ENCODE measurements around the gene CEP78.

The CEP78 gene

GRCh38 chr9:78296893-78297671 lies 61.2 kb downstream of the CEP78 start, which contains the start of gene PSAT1:
TSS of gene PSAT1 (plus strand) at chr9:78297125. CDS start at chr9:78297211, 86 bp downstream.
- Mint-ChIP-seq H3K4me1 (ENCODE audit: low read depth) (peaks cover 51% of the 10 kb centered on the region), H3K27me3 (ENCODE audit: low read depth) (no peaks in the 10 kb centered on the region), H3K36me3 (ENCODE audit: low read depth) (peaks cover 23% of the 10 kb centered on the region)

GRCh38 chr9:78297672-78297961 lies 61.7 kb downstream of the CEP78 start:
- peak overlapping the region; percentile 88 for H3K4me3 Mint-ChIP-seq
- DNase-seq (ENCODE audit: low spot score): no peak
- H3K36me3 Mint-ChIP-seq (ENCODE audit: low read depth): peaks cover 26% of the 10 kb centered on the region

More at GRCh38 chr9:78296893-78297671, 61.2 kb downstream of the CEP78 start, which contains the start of gene PSAT1:
- peak; percentile 94 for DNase-seq (ENCODE audit: low spot score)
- peak within 1 kb of the TSS; percentile 88 for H3K4me3 Mint-ChIP-seq
- H3K27ac Mint-ChIP-seq: peak within 1 kb of the TSS; percentile 90
- no peaks in the 10 kb centered on the region for H3K9me3 Mint-ChIP-seq

GRCh38 chr9:78298046-78298765 lies 62.3 kb downstream of the CEP78 start:
- peaks cover 27% of the 10 kb centered on the region for H3K36me3 Mint-ChIP-seq (ENCODE audit: low read depth)
- no peaks in the 10 kb centered on the region for H3K27me3 Mint-ChIP-seq (ENCODE audit: low read depth)
- DNase-seq (ENCODE audit: low spot score): no peak
- H3K9me3 Mint-ChIP-seq: no peaks in the 10 kb centered on the region
- peaks cover 43% of the 10 kb centered on the region for H3K4me1 Mint-ChIP-seq (ENCODE audit: low read depth)
- H3K27ac Mint-ChIP-seq: peak overlapping the region; percentile 81
- H3K4me3 Mint-ChIP-seq: peak overlapping the region; percentile 88

More at GRCh38 chr9:78297672-78297961, 61.7 kb downstream of the CEP78 start:
- no peaks in the 10 kb centered on the region for H3K27me3 Mint-ChIP-seq (ENCODE audit: low read depth)
- no peaks in the 10 kb centered on the region for H3K9me3 Mint-ChIP-seq
- H3K27ac Mint-ChIP-seq: peak overlapping the region; percentile 81
- H3K4me1 Mint-ChIP-seq (ENCODE audit: low read depth): peaks cover 49% of the 10 kb centered on the region

- no peak for DNase-seq (ENCODE audit: low spot score)
- H3K9me3 Mint-ChIP-seq: no peaks in the 10 kb centered on the region
- H3K36me3 Mint-ChIP-seq (ENCODE audit: low read depth): peaks cover 43% of the 10 kb centered on the region
- H3K27me3 Mint-ChIP-seq (ENCODE audit: low read depth): no peaks in the 10 kb centered on the region
- H3K27ac Mint-ChIP-seq: no peak overlapping the region
- peaks cover 47% of the 10 kb centered on the region for H3K4me1 Mint-ChIP-seq (ENCODE audit: low read depth)
- H3K4me3 Mint-ChIP-seq: no peak overlapping the region
These were observed 64.3 kb downstream of the CEP78 start for GRCh38 chr9:78300209-78300608.

DNA sequence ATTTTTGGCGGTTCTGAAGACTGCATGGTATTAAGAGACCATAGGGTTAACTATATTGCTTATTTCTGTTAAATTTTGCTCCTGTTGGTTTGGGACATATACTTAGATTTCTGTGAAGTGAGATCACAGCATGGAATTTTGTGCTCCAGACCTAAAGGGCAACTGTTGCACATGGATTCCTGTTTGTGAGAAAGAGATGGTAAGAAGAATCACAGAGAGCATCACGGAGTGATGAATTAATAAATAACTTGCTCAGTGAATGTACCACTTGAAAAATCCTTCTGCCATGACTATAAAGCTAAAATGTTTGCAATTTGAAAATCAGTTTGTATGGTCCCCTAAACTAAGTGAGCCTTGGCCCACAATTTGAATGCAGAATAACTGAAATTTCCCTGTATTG lies 65.6 kb downstream of the CEP78 start:
- DNase-seq (ENCODE audit: low spot score): no peak
- no peaks in the 10 kb centered on the region for H3K9me3 Mint-ChIP-seq
- H3K4me3 Mint-ChIP-seq: no peak overlapping the region
- H3K36me3 Mint-ChIP-seq (ENCODE audit: low read depth): peaks cover 56% of the 10 kb centered on the region
- H3K27me3 Mint-ChIP-seq (ENCODE audit: low read depth): no peaks in the 10 kb centered on the region
- no peak overlapping the region for H3K27ac Mint-ChIP-seq
- peaks cover 38% of the 10 kb centered on the region for H3K4me1 Mint-ChIP-seq (ENCODE audit: low read depth)

GRCh38 chr9:78303377-78304062 lies 67.6 kb downstream of the CEP78 start:
- H3K4me1 Mint-ChIP-seq (ENCODE audit: low read depth): peaks cover 29% of the 10 kb centered on the region
- DNase-seq (ENCODE audit: low spot score): no peak
- no peaks in the 10 kb centered on the region for H3K27me3 Mint-ChIP-seq (ENCODE audit: low read depth)
- peaks cover 71% of the 10 kb centered on the region for H3K36me3 Mint-ChIP-seq (ENCODE audit: low read depth)
- no peak overlapping the region for H3K27ac Mint-ChIP-seq
- H3K9me3 Mint-ChIP-seq: no peaks in the 10 kb centered on the region
- H3K4me3 Mint-ChIP-seq: no peak overlapping the region

GRCh38 chr9:78304357-78304756 lies 68.5 kb downstream of the CEP78 start:
- peaks cover 23% of the 10 kb centered on the region for H3K4me1 Mint-ChIP-seq (ENCODE audit: low read depth)
- peaks cover 72% of the 10 kb centered on the region for H3K36me3 Mint-ChIP-seq (ENCODE audit: low read depth)
- no peak overlapping the region for H3K27ac Mint-ChIP-seq
- no peak overlapping the region for H3K4me3 Mint-ChIP-seq
- no peaks in the 10 kb centered on the region for H3K9me3 Mint-ChIP-seq
- no peaks in the 10 kb centered on the region for H3K27me3 Mint-ChIP-seq (ENCODE audit: low read depth)
- no peak for DNase-seq (ENCODE audit: low spot score)

- DNase-seq (ENCODE audit: low spot score): no peak
- Mint-ChIP-seq H3K4me1 (ENCODE audit: low read depth) (peaks cover 18% of the 10 kb centered on the region), H3K27me3 (ENCODE audit: low read depth) (no peaks in the 10 kb centered on the region), H3K27ac (no peak overlapping the region), H3K9me3 (no peaks in the 10 kb centered on the region), H3K4me3 (no peak overlapping the region), H3K36me3 (ENCODE audit: low read depth) (peaks cover 73% of the 10 kb centered on the region)
These were observed 70.6 kb downstream of the CEP78 start for GRCh38 chr9:78306222-78307076.

- Mint-ChIP-seq H3K27me3 (ENCODE audit: low read depth) (no peaks in the 10 kb centered on the region), H3K27ac (no peak overlapping the region), H3K36me3 (ENCODE audit: low read depth) (peaks cover 70% of the 10 kb centered on the region), H3K4me3 (no peak overlapping the region), H3K9me3 (no peaks in the 10 kb centered on the region), H3K4me1 (ENCODE audit: low read depth) (peaks cover 13% of the 10 kb centered on the region)
- no peak for DNase-seq (ENCODE audit: low spot score)
These were observed 71.5 kb downstream of the CEP78 start for GRCh38 chr9:78307360-78307759.

- peaks cover 7% of the 10 kb centered on the region for H3K4me1 Mint-ChIP-seq (ENCODE audit: low read depth)
- H3K27me3 Mint-ChIP-seq (ENCODE audit: low read depth): no peaks in the 10 kb centered on the region
- DNase-seq (ENCODE audit: low spot score): no peak
- no peaks in the 10 kb centered on the region for H3K9me3 Mint-ChIP-seq
- no peak overlapping the region for H3K27ac Mint-ChIP-seq
- H3K36me3 Mint-ChIP-seq (ENCODE audit: low read depth): peaks cover 63% of the 10 kb centered on the region
- no peak overlapping the region for H3K4me3 Mint-ChIP-seq
These were observed 73.2 kb downstream of the CEP78 start for GRCh38 chr9:78309066-78309465.

DNA sequence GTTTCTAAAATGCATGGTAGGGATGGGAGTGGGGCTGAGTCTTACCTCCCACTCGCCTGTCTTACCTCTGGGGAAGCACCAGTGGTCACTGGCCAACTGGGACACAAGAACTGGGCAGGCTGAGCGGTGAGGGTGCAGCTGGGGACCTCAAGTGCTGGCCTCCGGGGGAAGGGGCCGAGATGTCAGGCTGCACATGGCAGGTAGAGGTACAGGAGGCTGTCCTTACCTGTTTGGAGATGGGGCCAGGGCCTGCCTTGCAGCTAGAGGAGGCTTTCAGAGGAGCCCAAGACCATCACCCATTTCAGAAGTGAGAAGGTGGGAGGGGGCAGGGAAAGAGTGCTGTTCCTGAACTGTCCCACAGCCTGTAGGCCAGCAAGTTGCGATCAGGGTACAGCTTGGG lies 75.2 kb downstream of the CEP78 start:
- Mint-ChIP-seq H3K4me1 (ENCODE audit: low read depth) (peaks cover 5% of the 10 kb centered on the region), H3K36me3 (ENCODE audit: low read depth) (peaks cover 57% of the 10 kb centered on the region), H3K27me3 (ENCODE audit: low read depth) (no peaks in the 10 kb centered on the region), H3K9me3 (no peaks in the 10 kb centered on the region), H3K4me3 (no peak overlapping the region), H3K27ac (no peak overlapping the region)
- no peak for DNase-seq (ENCODE audit: low spot score)

DNA sequence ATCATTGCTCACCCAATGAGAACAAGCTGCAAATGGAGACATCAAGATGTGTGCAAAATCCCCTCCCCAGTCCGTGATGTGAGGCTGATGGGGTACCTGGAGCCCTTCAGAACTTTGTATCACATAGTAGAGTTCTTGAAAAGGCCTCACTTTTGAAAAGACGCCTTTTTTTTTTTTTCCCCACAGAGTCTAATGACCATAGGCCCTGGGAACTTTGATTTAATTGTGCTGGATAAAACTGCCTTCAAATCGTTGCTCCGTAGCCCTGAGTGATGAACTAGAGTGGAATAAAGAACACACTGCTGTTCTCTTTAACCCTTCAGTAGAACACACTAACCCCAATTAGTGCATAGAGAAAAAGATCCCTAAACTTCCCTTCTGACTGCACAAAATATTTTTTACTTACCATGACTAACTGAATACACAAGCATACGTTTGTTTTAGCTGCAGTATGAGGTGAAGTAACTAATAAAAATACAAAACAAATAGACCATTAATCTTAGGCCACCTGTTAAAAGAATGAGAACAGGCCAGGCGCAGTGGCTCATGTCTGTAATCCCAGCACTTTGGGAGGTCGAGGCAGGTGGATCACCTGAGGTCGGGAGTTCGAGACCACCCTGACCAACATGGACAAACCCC lies 76.1 kb downstream of the CEP78 start:
- H3K27me3 Mint-ChIP-seq (ENCODE audit: low read depth): no peaks in the 10 kb centered on the region
- H3K9me3 Mint-ChIP-seq: no peaks in the 10 kb centered on the region
- peaks cover 5% of the 10 kb centered on the region for H3K4me1 Mint-ChIP-seq (ENCODE audit: low read depth)
- no peak overlapping the region for H3K4me3 Mint-ChIP-seq
- H3K27ac Mint-ChIP-seq: no peak overlapping the region
- peaks cover 59% of the 10 kb centered on the region for H3K36me3 Mint-ChIP-seq (ENCODE audit: low read depth)
- DNase-seq (ENCODE audit: low spot score): no peak

DNA sequence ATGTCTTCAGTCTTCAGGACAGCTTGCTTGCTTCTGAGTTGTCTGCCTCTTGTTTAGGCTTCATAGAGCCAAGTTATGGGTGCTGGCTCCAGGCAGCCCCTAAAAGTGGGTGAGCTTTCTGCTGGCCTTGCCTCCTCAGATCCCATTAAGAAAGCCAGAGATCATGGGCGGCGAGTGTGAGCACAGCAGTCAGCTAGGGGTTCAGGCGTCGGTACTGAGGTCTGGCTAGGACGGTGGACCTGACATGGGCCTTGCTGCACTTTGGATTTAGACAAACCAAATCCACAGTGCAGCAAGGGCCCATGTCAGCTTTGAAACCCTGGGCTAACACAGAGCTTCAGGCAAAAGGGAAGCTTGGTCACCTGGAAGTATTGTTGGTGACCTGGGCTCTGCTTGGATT lies 78.7 kb downstream of the CEP78 start:
- no peaks in the 10 kb centered on the region for H3K27me3 Mint-ChIP-seq (ENCODE audit: low read depth)
- no peaks in the 10 kb centered on the region for H3K9me3 Mint-ChIP-seq
- DNase-seq (ENCODE audit: low spot score): no peak
- peaks cover 61% of the 10 kb centered on the region for H3K36me3 Mint-ChIP-seq (ENCODE audit: low read depth)
- peaks cover 5% of the 10 kb centered on the region for H3K4me1 Mint-ChIP-seq (ENCODE audit: low read depth)
- H3K27ac Mint-ChIP-seq: peak overlapping the region; percentile 55
- no peak overlapping the region for H3K4me3 Mint-ChIP-seq

Measured in T-helper 2 cell treated with Interferon-gamma antibody and Interleukin-4, amounts not matched to agents 5 μg/mL and 100 μg/mL, for 36 hours (primary cell).